Measurements from ENCODE around the gene FOXJ3. TPM values are rescaled to one million over a fixed set of nuclear protein-coding genes. Genes with fewer than 3 reads are reported as not detected.

Gene FOXJ3
- total and polyA plus RNA-seq, 10 donors, result 8.9 to 85.8 (median 57.3) TPM

DNA sequence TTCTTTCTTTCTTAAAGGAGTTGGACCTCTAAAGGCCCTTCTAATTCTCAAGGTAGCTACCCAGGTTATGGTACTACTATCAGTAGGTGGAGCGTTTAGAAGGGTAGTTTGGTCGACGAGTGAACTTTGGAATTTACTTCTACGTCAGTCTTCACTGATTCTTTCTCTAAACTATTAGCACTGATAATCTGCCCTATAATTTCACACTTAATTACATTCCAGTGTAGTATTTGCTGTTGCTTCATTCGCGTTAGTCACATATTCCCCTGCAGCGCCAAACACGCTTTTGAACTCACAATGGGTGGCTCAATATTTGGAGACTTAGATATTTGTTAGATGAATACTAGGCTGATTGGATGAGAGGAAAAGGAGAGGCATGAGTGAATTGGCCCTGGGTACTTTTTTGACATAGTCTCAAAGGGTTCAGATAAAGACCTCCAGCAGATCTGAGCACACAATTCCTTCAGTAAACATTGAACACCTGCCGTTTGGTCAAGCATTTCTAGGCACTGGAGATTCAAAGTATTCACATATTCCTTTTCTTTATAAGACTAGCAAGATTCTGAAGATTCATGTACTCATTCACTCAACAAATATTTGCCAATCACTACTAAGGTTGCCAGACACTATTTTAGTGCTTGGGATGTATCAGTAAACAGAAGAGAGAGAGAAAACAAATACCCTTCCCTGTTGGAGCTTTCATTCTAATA is 929 bp upstream of the FOXJ3 start:
- Histone ChIP-seq H3K27me3 (replicated peaks in 1 of 7) (no peaks in the 10 kb centered on the region), H3K36me3 (no peaks in the 10 kb centered on the region), H3K4me1 (peaks cover 22 to 53% (median 40%) of the 10 kb centered on the region in 6 donors), H3K9me3 (no peaks in the 10 kb centered on the region), H3K27ac (peak overlapping the region in 7 of 8 donors; percentile 89 to 97 (median 94)), H3K4me3 (peak overlapping the region; percentile 80 to 99 (median 98))
- no peak for TF ChIP-seq POLR2AphosphoS5 (IDR thresholded peaks at IDR 0.05)
- no peak for TF ChIP-seq POLR2A (IDR thresholded peaks at IDR 0.05)
- TF ChIP-seq, protein P1, sequence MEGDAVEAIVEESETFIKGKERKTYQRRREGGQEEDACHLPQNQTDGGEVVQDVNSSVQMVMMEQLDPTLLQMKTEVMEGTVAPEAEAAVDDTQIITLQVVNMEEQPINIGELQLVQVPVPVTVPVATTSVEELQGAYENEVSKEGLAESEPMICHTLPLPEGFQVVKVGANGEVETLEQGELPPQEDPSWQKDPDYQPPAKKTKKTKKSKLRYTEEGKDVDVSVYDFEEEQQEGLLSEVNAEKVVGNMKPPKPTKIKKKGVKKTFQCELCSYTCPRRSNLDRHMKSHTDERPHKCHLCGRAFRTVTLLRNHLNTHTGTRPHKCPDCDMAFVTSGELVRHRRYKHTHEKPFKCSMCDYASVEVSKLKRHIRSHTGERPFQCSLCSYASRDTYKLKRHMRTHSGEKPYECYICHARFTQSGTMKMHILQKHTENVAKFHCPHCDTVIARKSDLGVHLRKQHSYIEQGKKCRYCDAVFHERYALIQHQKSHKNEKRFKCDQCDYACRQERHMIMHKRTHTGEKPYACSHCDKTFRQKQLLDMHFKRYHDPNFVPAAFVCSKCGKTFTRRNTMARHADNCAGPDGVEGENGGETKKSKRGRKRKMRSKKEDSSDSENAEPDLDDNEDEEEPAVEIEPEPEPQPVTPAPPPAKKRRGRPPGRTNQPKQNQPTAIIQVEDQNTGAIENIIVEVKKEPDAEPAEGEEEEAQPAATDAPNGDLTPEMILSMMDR (IDR thresholded peaks at IDR 0.05 in 8 of 11, conservative IDR thresholded peaks at IDR 0.05 in 3 of 11), result no peak
- 12 to 16% (median 13%) methylated on average over 9 of the region's 9 CpGs for WGBS, 5 donors
- intact Hi-C loops (cut with DNase I; ENCODE audit: low total_unique reads), result loop anchor here (10.0 kb wide), 1 partner anchor 161 kb away; no protein-coding TSS in a partner anchor
- no peak for DNase-seq

DNA sequence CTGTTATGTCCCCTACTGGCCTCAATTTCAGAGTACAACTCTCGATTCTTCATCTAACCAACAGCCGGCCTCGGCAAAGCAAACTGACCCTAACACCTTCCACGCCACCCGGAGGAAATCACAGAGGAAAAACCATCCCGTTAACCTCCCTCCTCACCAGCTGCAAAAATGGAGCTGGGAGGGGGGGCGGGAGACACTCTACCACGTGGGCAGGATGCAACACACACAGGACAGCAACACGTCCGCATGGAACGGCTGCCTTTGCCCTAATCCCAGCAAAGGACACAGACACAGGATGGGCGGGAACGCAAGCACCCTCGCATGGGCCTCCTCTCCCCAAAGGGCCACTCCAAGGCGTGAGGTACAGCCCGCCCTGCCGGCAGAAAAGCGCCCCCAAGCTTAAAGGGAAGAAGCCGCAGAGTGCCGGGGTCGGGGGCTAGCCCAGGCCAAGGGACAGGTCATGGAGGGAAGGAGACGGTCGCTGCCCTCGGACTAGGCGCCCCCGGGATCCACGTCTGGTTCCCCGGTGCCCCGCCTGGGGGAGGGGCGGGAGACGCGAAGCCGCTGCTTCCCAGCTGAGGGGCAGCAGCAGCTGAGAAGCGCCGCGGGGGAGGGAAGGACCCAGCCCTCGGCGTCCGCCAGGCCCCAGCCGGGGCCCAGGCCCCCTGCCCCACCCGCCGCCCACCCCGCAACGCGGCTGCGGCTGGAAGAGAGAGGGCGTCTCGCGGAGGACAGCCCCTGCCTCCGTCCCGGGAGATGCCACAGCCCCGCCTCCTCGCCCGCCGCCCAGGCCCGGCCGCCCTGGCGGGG is 590 bp downstream of the FOXJ3 start:
- Histone ChIP-seq H3K27me3 (replicated peaks in 1 of 7) (no peaks in the 10 kb centered on the region), H3K4me1 (peaks cover 22 to 68% (median 47%) of the 10 kb centered on the region in 6 donors), H3K27ac (peak overlapping the region; percentile 89 to 97 (median 94)), H3K4me3 (peak overlapping the region; percentile 80 to 99 (median 98)), H3K9me3 (no peaks in the 10 kb centered on the region), H3K36me3 (no peaks in the 10 kb centered on the region)
- WGBS, 5 donors, result 0% methylated on average over 25 to 58 of the region's 58 CpGs
- no peak for DNase-seq
- intact Hi-C loops (cut with DNase I; ENCODE audit: low total_unique reads), result loop anchor here (10.0 kb wide), 1 partner anchor 160 kb away; no protein-coding TSS in a partner anchor
- peak; percentile 12 to 71 (median 66) for TF ChIP-seq POLR2AphosphoS5 (IDR thresholded peaks at IDR 0.05)
- TF ChIP-seq, protein P1 (IDR thresholded peaks at IDR 0.05 in 8 of 11, conservative IDR thresholded peaks at IDR 0.05 in 3 of 11), result no peak

DNA sequence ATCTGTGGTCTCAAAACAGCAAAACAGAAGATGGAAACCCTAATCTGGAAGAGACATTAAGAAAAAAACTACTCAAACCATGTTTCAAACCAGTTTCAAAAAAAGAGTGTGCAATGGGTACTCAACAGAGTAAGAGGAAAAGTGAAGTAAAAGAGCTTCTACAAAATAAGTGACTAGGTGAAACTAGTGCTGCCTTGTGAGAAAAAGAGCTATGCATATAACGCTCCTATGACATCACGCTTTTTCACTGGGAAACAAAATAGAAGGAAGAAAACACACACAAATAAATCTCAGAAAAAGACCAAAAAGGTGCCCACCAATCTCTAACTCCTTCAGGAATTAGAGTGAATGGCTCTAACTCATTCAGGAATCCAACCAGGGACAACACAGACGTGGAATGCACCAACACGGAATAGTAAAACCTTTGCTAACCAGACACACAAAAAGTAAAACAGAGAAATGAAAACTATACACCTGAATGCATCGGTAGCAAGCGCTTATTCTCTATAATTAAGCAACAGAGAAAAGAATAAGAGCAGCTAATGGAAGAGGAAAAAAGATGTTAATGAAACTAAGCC is 1.3 kb downstream of the FOXJ3 start:
- Histone ChIP-seq H3K4me3 (peak overlapping the region; percentile 80 to 99 (median 98)), H3K27me3 (replicated peaks in 1 of 7) (no peaks in the 10 kb centered on the region), H3K36me3 (no peaks in the 10 kb centered on the region), H3K9me3 (no peaks in the 10 kb centered on the region), H3K4me1 (peaks cover 22 to 75% (median 47%) of the 10 kb centered on the region in 6 donors), H3K27ac (peak overlapping the region in 7 of 8 donors; percentile 89 to 97 (median 94))
- no peak for DNase-seq
- intact Hi-C loops (cut with DNase I; ENCODE audit: low total_unique reads), result loop anchor here (10.0 kb wide), 1 partner anchor 159 kb away; no protein-coding TSS in a partner anchor
- TF ChIP-seq, protein P1 (IDR thresholded peaks at IDR 0.05 in 8 of 11, conservative IDR thresholded peaks at IDR 0.05 in 3 of 11), result no peak
- TF ChIP-seq POLR2AphosphoS5 (IDR thresholded peaks at IDR 0.05), result no peak
- TF ChIP-seq POLR2A (IDR thresholded peaks at IDR 0.05), result no peak
- 2 to 6% (median 4%) methylated on average over 6 of the region's 6 CpGs for WGBS, 5 donors

All from spleen (tissue), 11 donors.